NB4 (cell line): ENCODE measurements around the gene C14orf93.

Source experiments
- CTCF ChIP-seq: IDR thresholded peaks from one replicate; pipeline ENCODE4 v1.5.1; 2012; ENCODE audit warnings: low read depth, low read length
- MAX ChIP-seq: IDR thresholded peaks from 2 replicates; pipeline ENCODE4 v1.6.1; 2011; ENCODE audit warnings: low read depth, low read length
- MYC ChIP-seq: IDR thresholded peaks from 2 replicates; pipeline ENCODE4 v1.6.1; 2011; ENCODE audit warnings: low read depth, low read length
- POLR2A ChIP-seq: IDR thresholded peaks from 2 replicates; pipeline ENCODE4 v1.6.1; 2011; ENCODE audit warnings: mild to moderate bottlenecking; ENCODE audit not compliant: insufficient read length; ENCODE audit errors: extremely low read depth

- no peak for TF ChIP-seq CTCF
- TF ChIP-seq POLR2A = no peak
- TF ChIP-seq MYC = no peak
- TF ChIP-seq MAX = no peak
Observed at GRCh38 chr14:22996768-22997654, 12.9 kb downstream of the C14orf93 start.
